K562 (cell line): Measurements from ENCODE around the gene CACNA1C. TPM values are rescaled to one million over a fixed set of nuclear protein-coding genes. Genes with fewer than 3 reads are reported as not detected.
A peak's percentile ranks its signal among the peaks of the same experiment; 100 is the strongest.

Experiments
- ATAC-seq: fragments of 200-7000 bp; cut with Tn5 transposase; 3 replicates; pipeline ENCODE4 v1.9.1; 2020; ENCODE audit warnings: moderate library complexity
- BruUV-seq: library from RNA; stranded (reverse); fragments of 400-500 nt; replicated peaks from 2 replicates; lab custom pipeline; 2021; lab: Mats Ljungman, UMichigan
- CTCF ChIA-PET: fragments of 300-600 bp; formaldehyde crosslinking; extraction: SDS; loops from one replicate; lab custom pipeline; 2021; ENCODE audit warnings: low intra/inter-chr PET ratio; lab: Yijun Ruan, JAX
- POLR2A ChIA-PET: fragments of 300-600, 350-650 bp; sonication (Branson Sonifier 250); formaldehyde crosslinking; extraction: SDS; loops from one replicate; lab custom pipeline; 2021; ENCODE audit warnings: antibody characterized with exemption, inconsistent platforms; lab: Yijun Ruan, JAX
- DNase-seq, 4 experiments: peaks; one replicate each; pipeline versions ENCODE4 v3.0.0 to v3.0.0-alpha.2; 2011 to 2018; ENCODE audit warnings: low spot score in 3 of 4, mixed read lengths in 3 of 4; ENCODE audit errors: extremely low read depth in 1 of 4
- FAIRE-seq: peaks from 2 replicates; lab custom pipeline; 2011; peaks lifted over from hg19 to GRCh38; lab: Jason Lieb, UNC
- H2AFZ ChIP-seq: 2 replicates; pipeline ENCODE4 v1.6.0; 2011; ENCODE audit warnings: low read depth, low read length, control low read depth, inconsistent platforms
- H3K27ac ChIP-seq: fragments of 200-600 bp; 3 replicates; pipeline ENCODE4 v1.8.0; 2011; ENCODE audit warnings: low read depth, mild to moderate bottlenecking, control low read depth, inconsistent platforms, low read length, moderate library complexity, mixed read lengths; ENCODE audit errors: extremely low read depth
- H3K27me3 ChIP-seq, 2 experiments: fragments of 300-600 bp in 1 of 2; 2 replicates in 1 of 2; 3 replicates in 1 of 2; pipeline versions ENCODE4 v1.6.0 to v1.8.0; 2011; ENCODE audit warnings: inconsistent platforms in 2 of 2, low read length in 2 of 2, mild to moderate bottlenecking in 1 of 2, mixed read lengths in 1 of 2, moderate library complexity in 1 of 2; ENCODE audit not compliant: control insufficient read depth in 2 of 2, insufficient read depth in 2 of 2
- H3K36me3 ChIP-seq: fragments of 300-600 bp; 3 replicates; pipeline ENCODE4 v1.8.0; 2011; ENCODE audit warnings: mild to moderate bottlenecking, low read length, inconsistent platforms; ENCODE audit not compliant: control insufficient read depth, insufficient read depth
- H3K4me1 ChIP-seq, 2 experiments: fragments of 200-600 bp in 1 of 2; replicated peaks in 1 of 2; 2 replicates in 1 of 2; 3 replicates in 1 of 2; pipeline versions ENCODE4 v1.5.1 to v1.8.0; 2011; ENCODE audit warnings: inconsistent platforms in 2 of 2, low read length in 2 of 2, mild to moderate bottlenecking in 1 of 2, mixed read lengths in 1 of 2, moderate library complexity in 1 of 2; ENCODE audit not compliant: control insufficient read depth in 2 of 2, insufficient read depth in 2 of 2
- H3K4me2 ChIP-seq: 2 replicates; pipeline ENCODE4 v1.6.1; 2011; ENCODE audit warnings: low read length, control low read depth, inconsistent platforms, mixed read lengths; ENCODE audit not compliant: insufficient read depth
- H3K4me3 ChIP-seq: fragments of 200-600 bp; sonication (generic), shearing (Covaris generic); 2 replicates; pipeline ENCODE4 v1.5.1; 2016; ENCODE audit warnings: control low read depth, inconsistent platforms
- H3K79me2 ChIP-seq: fragments of 200-600 bp; 3 replicates; pipeline ENCODE4 v1.8.0; 2011; ENCODE audit warnings: low read length, inconsistent platforms; ENCODE audit not compliant: control insufficient read depth, insufficient read depth
- H3K9ac ChIP-seq, 2 experiments: 2 replicates each; pipeline versions ENCODE4 v1.6.0 to v1.6.1; 2011; ENCODE audit warnings: low read depth in 2 of 2, low read length in 2 of 2, control low read depth in 1 of 2, inconsistent platforms in 1 of 2, mild to moderate bottlenecking in 1 of 2, mixed read lengths in 1 of 2; ENCODE audit not compliant: insufficient read depth in 1 of 2
- H3K9me1 ChIP-seq: one replicate; pipeline ENCODE4 v1.6.0; 2011; ENCODE audit warnings: inconsistent platforms, mild to moderate bottlenecking, low read length, moderate library complexity; ENCODE audit not compliant: control insufficient read depth, insufficient read depth
- H3K9me3 ChIP-seq: replicated peaks from 2 replicates; pipeline ENCODE4 v1.5.1; 2011; ENCODE audit warnings: low read depth, low read length, inconsistent platforms; ENCODE audit not compliant: control insufficient read depth, insufficient read depth
- H4K20me1 ChIP-seq: replicated peaks from 2 replicates; pipeline ENCODE4 v1.6.1; 2011; ENCODE audit warnings: low read length, inconsistent platforms, mixed read lengths; ENCODE audit not compliant: control insufficient read depth, insufficient read depth
- ESRRA ChIP-seq: fragments of 450-650 bp; IDR thresholded peaks from 2 replicates; pipeline ENCODE4 v1.6.1; 2014; ENCODE audit warnings: low read depth, mild to moderate bottlenecking, moderate library complexity, borderline replicate concordance
- KDM5B ChIP-seq: fragments of 200-600 bp; sonication (generic); IDR thresholded peaks from 2 replicates; pipeline ENCODE4 v1.6.1; 2012; ENCODE audit warnings: low read depth, mild to moderate bottlenecking, moderate library complexity, low read length, control low read depth, inconsistent platforms; ENCODE audit not compliant: insufficient replicate concordance
- MCM5 ChIP-seq: fragments of 450-650 bp; IDR thresholded peaks from 2 replicates; pipeline ENCODE4 v1.6.1; 2016; ENCODE audit warnings: low read depth
- NFIC ChIP-seq: fragments of 450-650 bp; IDR thresholded peaks from 2 replicates; pipeline ENCODE4 v1.6.1; 2017; ENCODE audit warnings: mild to moderate bottlenecking, inconsistent platforms
- NFIX ChIP-seq: fragments of 250-450 bp; sonication (Bioruptor Pico); IDR thresholded peaks from 2 replicates; pipeline ENCODE4 v1.4.0; 2020; ENCODE audit warnings: low read depth, mild to moderate bottlenecking, moderate library complexity
- SMC3 ChIP-seq: conservative IDR thresholded peaks from 2 replicates; pipeline ENCODE4 v1.6.1; 2011; ENCODE audit warnings: low read depth, low read length, improper control_type of control experiment; ENCODE audit not compliant: insufficient read depth
- WGBS: fragments of 100-300 bp; shearing (Covaris generic); methylation state at CpG from one replicate; pipeline ENCODE4 v1.1.6; 2016; ENCODE audit warnings: low coverage, mixed read lengths; ENCODE audit not compliant: insufficient coverage; ENCODE audit errors: missing lambda C conversion rate; 5-methylcytosine and 5-hydroxymethylcytosine counted together
- in situ Hi-C: fragments of 300-500 bp; cut with MboI; formaldehyde crosslinking; loops from 4 replicates; pipeline ENCODE4 v1.15.0; 2018; ENCODE audit warnings: inconsistent platforms, mixed read lengths
- intact Hi-C: fragments of 100-400 bp; cut with micrococcal nuclease; formaldehyde crosslinking; loops from 2 replicates; pipeline ENCODE4 v1.14.2; 2022
- polyA plus RNA-seq, 8 experiments: library from polyadenylated mRNA; depleted of rRNA in 4 of 8; stranded (reverse) in 5 of 8; unstranded in 3 of 8; fragments of >200 nt; fragmentation: Nextera tagmentation in 2 of 8; fragmentation: Illumina TruSeq in 1 of 8; extraction: Ambion mirVana in 2 of 8; extraction: Trizol in 1 of 8; gene quantifications; 2 replicates each; pipeline versions ENCODE4 v1.2.1 to v1.2.3, GENCODE V29; 2011 to 2014; ENCODE audit warnings: inconsistent platforms in 1 of 8, missing spikeins in 1 of 8
- total RNA-seq, 7 experiments: library from RNA; depleted of rRNA in 6 of 7; stranded (reverse); fragments of >200 nt in 6 of 7; fragmentation: Illumina TruSeq in 2 of 7; extraction: Trizol in 2 of 7; gene quantifications; 2 replicates each; pipeline versions ENCODE4 v1.2.1 to v1.2.3, GENCODE V29; 2011 to 2021; ENCODE audit warnings: low replicate concordance in 1 of 7

Gene CACNA1C
- total and polyA plus RNA-seq, 9 of the 15 experiments (the other 6 are each of a cell fraction or from before 2014, with no cell fraction given) = not detected

GRCh38 chr12:2227360-2227759 is 174.6 kb downstream of the CACNA1C start:
- no peaks in the 10 kb centered on the region for H3K9me3 ChIP-seq
- POLR2A ChIA-PET = no interaction called here
- H2AFZ ChIP-seq = no peak overlapping the region
- intact Hi-C loops (no loop called here), in situ Hi-C loops (no loop called here)
- H3K36me3 ChIP-seq = no peaks in the 10 kb centered on the region
- no peaks in the 10 kb centered on the region for H4K20me1 ChIP-seq
- BruUV-seq = no TSS peak
- no peak overlapping the region for H3K4me2 ChIP-seq
- TF ChIP-seq ESRRA = peak; percentile 25; the same call in 1 of the 2 replicates
- TF ChIP-seq MCM5 = no peak
- H3K4me3 ChIP-seq = no peak overlapping the region
- FAIRE-seq (no peak), DNase-seq (no peak), ATAC-seq (no peak)
- CTCF ChIA-PET = no interaction called here
- 0% methylated on average over 1 of the region's 1 CpG for WGBS
- peaks cover 0 to 8% of the 10 kb centered on the region in 2 experiments; a peak in 2 of 5 replicates for H3K4me1 ChIP-seq
- H3K27me3 ChIP-seq = peaks cover 0 to 11% of the 10 kb centered on the region in 2 experiments; a peak in 3 of 5 replicates
- no peaks in the 10 kb centered on the region for H3K9me1 ChIP-seq
- H3K79me2 ChIP-seq = no peaks in the 10 kb centered on the region
- no peak overlapping the region for H3K9ac ChIP-seq
- no peak overlapping the region for H3K27ac ChIP-seq

GRCh38 chr12:2228535-2228934 is 175.7 kb downstream of the CACNA1C start:
- no TSS peak for BruUV-seq
- intact Hi-C loops = no loop called here
- no peaks in the 10 kb centered on the region for H3K79me2 ChIP-seq
- FAIRE-seq = no peak
- no peak for ATAC-seq
- no peak overlapping the region for H3K27ac ChIP-seq
- no peak for DNase-seq
- no peak overlapping the region for H3K9ac ChIP-seq
- no peak overlapping the region for H3K4me2 ChIP-seq
- no peaks in the 10 kb centered on the region for H3K9me1 ChIP-seq
- ChIA-PET CTCF (no interaction called here), POLR2A (no interaction called here)
- H3K36me3 ChIP-seq = no peaks in the 10 kb centered on the region
- peaks cover 0 to 8% of the 10 kb centered on the region in 2 experiments; a peak in 2 of 5 replicates for H3K4me1 ChIP-seq
- no peaks in the 10 kb centered on the region for H4K20me1 ChIP-seq
- in situ Hi-C loops = no loop called here
- no peaks in the 10 kb centered on the region for H3K9me3 ChIP-seq
- H2AFZ ChIP-seq = no peak overlapping the region
- no peak overlapping the region for H3K4me3 ChIP-seq
- H3K27me3 ChIP-seq = peaks cover 0 to 11% of the 10 kb centered on the region in 2 experiments; a peak in 3 of 5 replicates
- TF ChIP-seq NFIX = 0 out of 2 replicates have a peak, but pooled peaks have one; percentile 27
- no peak for TF ChIP-seq KDM5B
- peak; percentile 74 for TF ChIP-seq NFIC
- no peak for TF ChIP-seq SMC3
